ENCODE data around the gene ADH7. TPM values are rescaled to one million over a fixed set of nuclear protein-coding genes. Genes with fewer than 3 reads are reported as not detected.

ADH7 gene
- polyA plus RNA-seq (ENCODE audit: insufficient read length in 4 of 4): not detected

GRCh38 chr4:99435154-99435553, at the start of gene ADH7:
Gene ADH7 (minus strand): TSS chr4:99435342. CDS start chr4:99435233, 109 bp downstream.
- no peak for DNase-seq (ENCODE audit: low read depth in 4 of 4, low spot score in 3 of 4)

- DNase-seq (ENCODE audit: low read depth in 4 of 4, low spot score in 3 of 4): no peak
Observed at GRCh38 chr4:99483636-99484035, 48.5 kb upstream of the ADH7 start.

- DNase-seq (ENCODE audit: low read depth in 4 of 4, low spot score in 3 of 4): no peak
Observed at GRCh38 chr4:99473131-99473530, 38.0 kb upstream of the ADH7 start.

GRCh38 chr4:99471896-99472295, 36.8 kb upstream of the ADH7 start:
- no peak for DNase-seq (ENCODE audit: low read depth in 4 of 4, low spot score in 3 of 4)

GRCh38 chr4:99471349-99471748, 36.2 kb upstream of the ADH7 start:
- no peak for DNase-seq (ENCODE audit: low read depth in 4 of 4, low spot score in 3 of 4)

- DNase-seq (ENCODE audit: low read depth in 4 of 4, low spot score in 3 of 4): no peak
Observed at GRCh38 chr4:99468889-99469288, 33.7 kb upstream of the ADH7 start.

GRCh38 chr4:99467887-99468286, 32.7 kb upstream of the ADH7 start:
- DNase-seq (ENCODE audit: low read depth in 4 of 4, low spot score in 3 of 4): no peak

GRCh38 chr4:99463566-99463965, 28.4 kb upstream of the ADH7 start:
- no peak for DNase-seq (ENCODE audit: low read depth in 4 of 4, low spot score in 3 of 4)

- peak; percentile 14 to 53 (median 44) for DNase-seq (ENCODE audit: low read depth in 4 of 4, low spot score in 3 of 4)
Observed at GRCh38 chr4:99462875-99463464, 27.8 kb upstream of the ADH7 start.

GRCh38 chr4:99461623-99462401, 26.7 kb upstream of the ADH7 start:
- no peak for DNase-seq (ENCODE audit: low read depth in 4 of 4, low spot score in 3 of 4)

GRCh38 chr4:99459546-99460042, 24.5 kb upstream of the ADH7 start:
- DNase-seq (ENCODE audit: low read depth in 4 of 4, low spot score in 3 of 4): no peak

GRCh38 chr4:99458911-99459447, 23.8 kb upstream of the ADH7 start:
- no peak for DNase-seq (ENCODE audit: low read depth in 4 of 4, low spot score in 3 of 4)

GRCh38 chr4:99457676-99458075, 22.5 kb upstream of the ADH7 start:
- DNase-seq (ENCODE audit: low read depth in 4 of 4, low spot score in 3 of 4): no peak

- DNase-seq (ENCODE audit: low read depth in 4 of 4, low spot score in 3 of 4): no peak
Observed at GRCh38 chr4:99457270-99457669, 22.1 kb upstream of the ADH7 start.

- DNase-seq (ENCODE audit: low read depth in 4 of 4, low spot score in 3 of 4): no peak
Observed at GRCh38 chr4:99447513-99447912, 12.4 kb upstream of the ADH7 start.

- DNase-seq (ENCODE audit: low read depth in 4 of 4, low spot score in 3 of 4): peak in 2 of 4 donors; percentile 5 to 14
Observed at GRCh38 chr4:99447079-99447478, 11.9 kb upstream of the ADH7 start.

GRCh38 chr4:99438405-99438780, 3.3 kb upstream of the ADH7 start:
- no peak for DNase-seq (ENCODE audit: low read depth in 4 of 4, low spot score in 3 of 4)

- no peak for DNase-seq (ENCODE audit: low read depth in 4 of 4, low spot score in 3 of 4)
Observed at GRCh38 chr4:99437723-99438404, 2.7 kb upstream of the ADH7 start.

- DNase-seq (ENCODE audit: low read depth in 4 of 4, low spot score in 3 of 4): no peak
Observed at GRCh38 chr4:99436976-99437722, 2.0 kb upstream of the ADH7 start.

GRCh38 chr4:99436462-99436861, 1.3 kb upstream of the ADH7 start:
- DNase-seq (ENCODE audit: low read depth in 4 of 4, low spot score in 3 of 4): no peak

- DNase-seq (ENCODE audit: low read depth in 4 of 4, low spot score in 3 of 4): no peak
Observed at GRCh38 chr4:99430106-99430505, 5.0 kb downstream of the ADH7 start.

All from left renal pelvis (tissue), 4 donors.